MM.1S (cell line): ENCODE results near the gene CFAP45.

Experiments
- DNase-seq: peaks from one replicate; pipeline ENCODE4 v3.0.0-alpha.2; 2015
- H2AFZ ChIP-seq: fragments of 300-600 bp; sonication (generic); 2 replicates; pipeline ENCODE4 v1.6.0; 2016; ENCODE audit warnings: antibody characterized with exemption, low read length
- H3F3A ChIP-seq: fragments of 300-600 bp; sonication (generic); 2 replicates; pipeline ENCODE4 v1.6.1; 2016; ENCODE audit warnings: mild to moderate bottlenecking, antibody characterized with exemption, low read length, moderate library complexity, mixed read lengths; ENCODE audit not compliant: insufficient read depth
- H3K27ac ChIP-seq: fragments of 300-600 bp; sonication (generic); 2 replicates; pipeline ENCODE4 v1.5.1; 2016; ENCODE audit warnings: mild to moderate bottlenecking, low read length
- H3K27me3 ChIP-seq: fragments of 300-600 bp; sonication (generic); replicated peaks from 2 replicates; pipeline ENCODE4 v1.6.0; 2016; ENCODE audit warnings: low read length; ENCODE audit not compliant: insufficient read depth
- H3K36me3 ChIP-seq: fragments of 300-600 bp; sonication (generic); replicated peaks from 2 replicates; pipeline ENCODE4 v1.6.1; 2016; ENCODE audit warnings: mild to moderate bottlenecking, low read length, mixed read lengths; ENCODE audit not compliant: insufficient read depth
- H3K4me1 ChIP-seq: fragments of 300-600 bp; sonication (generic); 2 replicates; pipeline ENCODE4 v1.6.1; 2016; ENCODE audit warnings: low read length, mixed read lengths
- H3K4me2 ChIP-seq: fragments of 300-600 bp; sonication (generic); 2 replicates; pipeline ENCODE4 v1.6.0; 2016; ENCODE audit warnings: low read depth, low read length
- H3K4me3 ChIP-seq: fragments of 300-600 bp; sonication (generic); 2 replicates; pipeline ENCODE4 v1.5.1; 2016; ENCODE audit warnings: low read length, mixed read lengths
- H3K79me2 ChIP-seq: fragments of 300-600 bp; sonication (generic); 2 replicates; pipeline ENCODE4 v1.6.1; 2016; ENCODE audit warnings: mixed run types, low read length, mixed read lengths
- H3K9ac ChIP-seq: fragments of 300-600 bp; sonication (generic); 2 replicates; pipeline ENCODE4 v1.6.1; 2016; ENCODE audit warnings: low read length, mixed read lengths
- H3K9me2 ChIP-seq: fragments of 300-600 bp; sonication (generic); replicated peaks from 2 replicates; pipeline ENCODE4 v1.6.1; 2016; ENCODE audit warnings: mild to moderate bottlenecking, low read length, mixed read lengths; ENCODE audit not compliant: insufficient read depth
- H3K9me3 ChIP-seq: fragments of 300-600 bp; sonication (generic); replicated peaks from 2 replicates; pipeline ENCODE4 v1.6.1; 2016; ENCODE audit warnings: mild to moderate bottlenecking, low read length, mixed read lengths; ENCODE audit not compliant: insufficient read depth
- H4K20me1 ChIP-seq: fragments of 300-600 bp; sonication (generic); 2 replicates; pipeline ENCODE4 v1.6.1; 2016; ENCODE audit warnings: mild to moderate bottlenecking, low read length, moderate library complexity, mixed read lengths; ENCODE audit not compliant: insufficient read depth
- CTCF ChIP-seq: fragments of 300-600 bp; sonication (generic); IDR thresholded peaks from 2 replicates; pipeline ENCODE4 v1.5.1; 2016; ENCODE audit warnings: antibody characterized with exemption, low read length, mixed read lengths
- EZH2 ChIP-seq: fragments of 300-600 bp; sonication (generic); optimal IDR thresholded peaks from 2 replicates; pipeline ENCODE3; 2017; ENCODE audit warnings: low read depth, mild to moderate bottlenecking, antibody characterized with exemption, low read length, mixed read lengths
- EZH2phosphoT487 ChIP-seq: fragments of 300-600 bp; sonication (generic); IDR thresholded peaks from 2 replicates; pipeline ENCODE4 v1.6.1; 2018; ENCODE audit warnings: antibody characterized with exemption, low read length

The CFAP45 gene

GRCh38 chr1:159866905-159867663, 32.9 kb downstream of the CFAP45 start:
- H3K27me3 ChIP-seq = no peaks in the 10 kb centered on the region
- DNase-seq = no peak
- no peaks in the 10 kb centered on the region for H3K36me3 ChIP-seq
- no peak overlapping the region for H3K4me3 ChIP-seq
- H3K9me3 ChIP-seq = no peaks in the 10 kb centered on the region
- no peaks in the 10 kb centered on the region for H4K20me1 ChIP-seq
- no peak overlapping the region for H2AFZ ChIP-seq
- H3K4me1 ChIP-seq = peaks cover 23% of the 10 kb centered on the region
- TF ChIP-seq EZH2 = no peak
- TF ChIP-seq CTCF = no peak
- TF ChIP-seq EZH2phosphoT487 = no peak
- H3K27ac ChIP-seq = no peak overlapping the region
- H3K4me2 ChIP-seq = no peak overlapping the region
- no peak overlapping the region for H3K9ac ChIP-seq
- no peaks in the 10 kb centered on the region for H3K79me2 ChIP-seq
- peaks cover 18% of the 10 kb centered on the region for H3F3A ChIP-seq
- H3K9me2 ChIP-seq = no peaks in the 10 kb centered on the region

GRCh38 chr1:159866066-159866465, 33.9 kb downstream of the CFAP45 start:
- no peak for DNase-seq
- no peak for TF ChIP-seq EZH2
- no peak for TF ChIP-seq EZH2phosphoT487
- TF ChIP-seq CTCF = no peak
- Histone ChIP-seq H3K9ac (no peak overlapping the region), H3K27ac (no peak overlapping the region), H3F3A (peaks cover 18% of the 10 kb centered on the region), H3K36me3 (no peaks in the 10 kb centered on the region), H3K9me2 (no peaks in the 10 kb centered on the region), H3K4me2 (no peak overlapping the region), H3K79me2 (no peaks in the 10 kb centered on the region), H2AFZ (no peak overlapping the region), H4K20me1 (no peaks in the 10 kb centered on the region), H3K4me3 (no peak overlapping the region), H3K4me1 (peaks cover 23% of the 10 kb centered on the region), H3K27me3 (no peaks in the 10 kb centered on the region), H3K9me3 (no peaks in the 10 kb centered on the region)

GRCh38 chr1:159864262-159864661, 35.7 kb downstream of the CFAP45 start:
- no peaks in the 10 kb centered on the region for H3K27me3 ChIP-seq
- no peaks in the 10 kb centered on the region for H3K36me3 ChIP-seq
- no peak overlapping the region for H2AFZ ChIP-seq
- H3K4me2 ChIP-seq = no peak overlapping the region
- no peak for DNase-seq
- no peak overlapping the region for H3K4me3 ChIP-seq
- no peak overlapping the region for H3K9ac ChIP-seq
- H3K9me2 ChIP-seq = no peaks in the 10 kb centered on the region
- H3K4me1 ChIP-seq = peaks cover 14% of the 10 kb centered on the region
- no peaks in the 10 kb centered on the region for H3K9me3 ChIP-seq
- H3K27ac ChIP-seq = no peak overlapping the region
- H3F3A ChIP-seq = peaks cover 10% of the 10 kb centered on the region
- TF ChIP-seq EZH2phosphoT487 (no peak), CTCF (no peak), EZH2 (no peak)
- H4K20me1 ChIP-seq = no peaks in the 10 kb centered on the region
- no peaks in the 10 kb centered on the region for H3K79me2 ChIP-seq
